ENCODE results near the gene CHRM2. TPM values are rescaled to one million over a fixed set of nuclear protein-coding genes. Genes with fewer than 3 reads are reported as not detected.

CHRM2 gene
- total and polyA plus RNA-seq, 9 of the 15 experiments (the other 6 are each of a cell fraction or from before 2014, with no cell fraction given) = not detected

- ATAC-seq (no peak), FAIRE-seq (no peak), DNase-seq (ENCODE audit: extremely low read depth in 1 of 4, low spot score in 3 of 4) (no peak)
- Histone ChIP-seq H2AFZ (ENCODE audit: low read depth, low read length) (no peak overlapping the region), H3K9me1 (ENCODE audit: control insufficient read depth, insufficient read depth, low read length) (no peaks in the 10 kb centered on the region), H3K27ac (ENCODE audit: extremely low read depth, low read depth, low read length) (no peak overlapping the region), H3K4me3 (no peak overlapping the region), H3K36me3 (ENCODE audit: control insufficient read depth, insufficient read depth, low read length) (no peaks in the 10 kb centered on the region), H3K79me2 (ENCODE audit: control insufficient read depth, insufficient read depth, low read length) (no peaks in the 10 kb centered on the region), H4K20me1 (replicated peaks; ENCODE audit: control insufficient read depth, insufficient read depth, low read length) (no peaks in the 10 kb centered on the region), H3K9me3 (replicated peaks; ENCODE audit: control insufficient read depth, insufficient read depth, low read depth, low read length) (no peaks in the 10 kb centered on the region), H3K27me3 (ENCODE audit: control insufficient read depth in 2 of 2, insufficient read depth in 2 of 2, low read length in 2 of 2) (no peaks in the 10 kb centered on the region), H3K4me2 (ENCODE audit: insufficient read depth, low read length) (no peak overlapping the region), H3K4me1 (replicated peaks in 1 of 2; ENCODE audit: control insufficient read depth in 2 of 2, insufficient read depth in 2 of 2, low read length in 2 of 2) (no peaks in the 10 kb centered on the region), H3K9ac (ENCODE audit: insufficient read depth in 1 of 2, low read depth in 2 of 2, low read length in 2 of 2) (no peak overlapping the region)
- WGBS (ENCODE audit: insufficient coverage, low coverage, missing lambda C conversion rate) = 0% methylated on average over 1 of the region's 1 CpG
- intact Hi-C loops (cut with micrococcal nuclease) (no loop called here), in situ Hi-C loops (cut with MboI) (no loop called here)
- BruUV-seq (replicated peaks) = no TSS peak
- CTCF ChIA-PET (ENCODE audit: low intra/inter-chr PET ratio) = no interaction called here
- POLR2A ChIA-PET = no interaction called here
- no peak for TF ChIP-seq KDM2B (CRISPR knock-in tag; IDR thresholded peaks at IDR 0.05)
- no peak for TF ChIP-seq TRIM24 (IDR thresholded peaks at IDR 0.05)
- no peak for TF ChIP-seq ZEB2 (IDR thresholded peaks at IDR 0.05)
- TF ChIP-seq GATAD2A (IDR thresholded peaks at IDR 0.05) = no peak
- TF ChIP-seq CUX1 (CRISPR knock-in tag; IDR thresholded peaks at IDR 0.05) = no peak
- no peak for TF ChIP-seq FOXK1 (CRISPR knock-in tag; IDR thresholded peaks at IDR 0.05; ENCODE audit: borderline replicate concordance)
- TF ChIP-seq YY1 (IDR thresholded peaks at IDR 0.05; ENCODE audit: borderline replicate concordance in 1 of 3, control insufficient read depth in 1 of 3, extremely low read depth in 1 of 3, insufficient read depth in 3 of 3, insufficient read length in 1 of 3, insufficient replicate concordance in 2 of 3, low read depth in 1 of 3, low read length in 2 of 3) = no peak
- TF ChIP-seq CEBPG (CRISPR knock-in tag; IDR thresholded peaks at IDR 0.05) = no peak
- no peak for TF ChIP-seq CEBPG (tag; conservative IDR thresholded peaks at IDR 0.05 in 1 of 2, IDR thresholded peaks at IDR 0.05 in 1 of 2)
- no peak for TF ChIP-seq POLR2B (IDR thresholded peaks at IDR 0.05; ENCODE audit: low read depth, partially characterized antibody)
- TF ChIP-seq RNF219 (CRISPR knock-in tag; IDR thresholded peaks at IDR 0.05) = no peak
- no peak for TF ChIP-seq SAP30 (IDR thresholded peaks at IDR 0.05; ENCODE audit: borderline replicate concordance, insufficient read depth, low read depth, low read length, poor library complexity, severe bottlenecking)
- no peak for TF ChIP-seq BMI1 (IDR thresholded peaks at IDR 0.05; ENCODE audit: low read length)
- no peak for TF ChIP-seq NFATC3 (IDR thresholded peaks at IDR 0.05)
- TF ChIP-seq IRF9 (tag; IDR thresholded peaks at IDR 0.05) = no peak
- no peak for TF ChIP-seq EGR1 (conservative IDR thresholded peaks at IDR 0.05)
Observed at GRCh38 chr7:136884492-136884891, 16.0 kb downstream of the CHRM2 start.

All from K562 (cell line).